ENCODE results near the gene PGLYRP2. TPM values are rescaled to one million over a fixed set of nuclear protein-coding genes. Genes with fewer than 3 reads are reported as not detected.
A peak's percentile ranks its signal among the peaks of the same experiment; 100 is the strongest.

PGLYRP2 gene
- total RNA-seq, 3 donors from 2014 or later (not counting 1 experiment from before 2014, with no cell fraction given), result 0.21 to 0.28 TPM; not detected in 1

- H3K27ac ChIP-seq (ENCODE audit: low read length), result no peak overlapping the region
- 95% methylated on average over 9 of the region's 9 CpGs for WGBS (ENCODE audit: insufficient coverage)
- H3K9me3 ChIP-seq (ENCODE audit: control insufficient read depth, insufficient read depth, low read length), result no peaks in the 10 kb centered on the region
- Mint-ChIP-seq H3K4me3 (no peak overlapping the region), H3K36me3 (no peaks in the 10 kb centered on the region), H3K9me3 (no peaks in the 10 kb centered on the region), H3K27ac (peak overlapping the region in 1 of 2 donors; percentile 32), H3K27me3 (ENCODE audit: low read depth in 2 of 2) (no peaks in the 10 kb centered on the region), H3K4me1 (peaks cover 2 to 12% of the 10 kb centered on the region in 2 donors)
- TF ChIP-seq CTCF (IDR thresholded peaks at IDR 0.05), result no peak
- H3K4me1 ChIP-seq (ENCODE audit: control insufficient read depth, insufficient read depth, low read length), result peaks cover 13% of the 10 kb centered on the region
- intact Hi-C loops (cut with micrococcal nuclease), result no loop called here
- no peaks in the 10 kb centered on the region for H3K36me3 ChIP-seq (ENCODE audit: control insufficient read depth, insufficient read depth, low read length)
- H3K4me3 ChIP-seq (ENCODE audit: low read length), result no peak overlapping the region
- no peak for ATAC-seq
- DNase-seq, result no peak
- no peaks in the 10 kb centered on the region for H3K27me3 ChIP-seq (ENCODE audit: control insufficient read depth, insufficient read depth, low read length)
Measured at GRCh38 chr19:15445227-15445605, 34.1 kb downstream of the PGLYRP2 start.

- H3K27ac Mint-ChIP-seq, result no peak overlapping the region
- 91% methylated on average over 14 of the region's 15 CpGs for WGBS (ENCODE audit: insufficient coverage)
- ATAC-seq (no peak), DNase-seq (no peak)
- H3K36me3 Mint-ChIP-seq, result no peaks in the 10 kb centered on the region
- Histone ChIP-seq H3K9me3 (ENCODE audit: control insufficient read depth, insufficient read depth, low read length) (no peaks in the 10 kb centered on the region), H3K36me3 (ENCODE audit: control insufficient read depth, insufficient read depth, low read length) (no peaks in the 10 kb centered on the region), H3K27me3 (ENCODE audit: control insufficient read depth, insufficient read depth, low read length) (no peaks in the 10 kb centered on the region), H3K4me1 (ENCODE audit: control insufficient read depth, insufficient read depth, low read length) (peaks cover 9% of the 10 kb centered on the region), H3K4me3 (ENCODE audit: low read length) (no peak overlapping the region), H3K27ac (ENCODE audit: low read length) (no peak overlapping the region)
- peaks cover 0 to 10% of the 10 kb centered on the region in 2 donors for H3K4me1 Mint-ChIP-seq
- no peak for TF ChIP-seq CTCF (IDR thresholded peaks at IDR 0.05)
- H3K27me3 Mint-ChIP-seq (ENCODE audit: low read depth in 2 of 2), result no peaks in the 10 kb centered on the region
- intact Hi-C loops (cut with micrococcal nuclease), result no loop called here
- no peak overlapping the region for H3K4me3 Mint-ChIP-seq
- H3K9me3 Mint-ChIP-seq, result no peaks in the 10 kb centered on the region
Measured at GRCh38 chr19:15444505-15445226, 34.6 kb downstream of the PGLYRP2 start.

GRCh38 chr19:15443838-15444237 lies 35.5 kb downstream of the PGLYRP2 start:
- ATAC-seq, result no peak
- no peak overlapping the region for H3K27ac Mint-ChIP-seq
- H3K36me3 Mint-ChIP-seq, result no peaks in the 10 kb centered on the region

More at GRCh38 chr19:15443838-15444237, 35.5 kb downstream of the PGLYRP2 start:
- Histone ChIP-seq H3K27me3 (ENCODE audit: control insufficient read depth, insufficient read depth, low read length) (no peaks in the 10 kb centered on the region), H3K4me1 (ENCODE audit: control insufficient read depth, insufficient read depth, low read length) (peaks cover 4% of the 10 kb centered on the region), H3K36me3 (ENCODE audit: control insufficient read depth, insufficient read depth, low read length) (no peaks in the 10 kb centered on the region), H3K9me3 (ENCODE audit: control insufficient read depth, insufficient read depth, low read length) (no peaks in the 10 kb centered on the region), H3K27ac (ENCODE audit: low read length) (no peak overlapping the region), H3K4me3 (ENCODE audit: low read length) (no peak overlapping the region)
- TF ChIP-seq CTCF (IDR thresholded peaks at IDR 0.05), result no peak
- DNase-seq, result no peak
- no peaks in the 10 kb centered on the region for H3K27me3 Mint-ChIP-seq (ENCODE audit: low read depth in 2 of 2)
- no peak overlapping the region for H3K4me3 Mint-ChIP-seq
- 95% methylated on average over 9 of the region's 10 CpGs for WGBS (ENCODE audit: insufficient coverage)
- no peaks in the 10 kb centered on the region for H3K9me3 Mint-ChIP-seq
- intact Hi-C loops (cut with micrococcal nuclease), result no loop called here
- peaks cover 0 to 7% of the 10 kb centered on the region in 2 donors for H3K4me1 Mint-ChIP-seq
